ENCODE measurements around the gene CX3CR1.

DNA sequence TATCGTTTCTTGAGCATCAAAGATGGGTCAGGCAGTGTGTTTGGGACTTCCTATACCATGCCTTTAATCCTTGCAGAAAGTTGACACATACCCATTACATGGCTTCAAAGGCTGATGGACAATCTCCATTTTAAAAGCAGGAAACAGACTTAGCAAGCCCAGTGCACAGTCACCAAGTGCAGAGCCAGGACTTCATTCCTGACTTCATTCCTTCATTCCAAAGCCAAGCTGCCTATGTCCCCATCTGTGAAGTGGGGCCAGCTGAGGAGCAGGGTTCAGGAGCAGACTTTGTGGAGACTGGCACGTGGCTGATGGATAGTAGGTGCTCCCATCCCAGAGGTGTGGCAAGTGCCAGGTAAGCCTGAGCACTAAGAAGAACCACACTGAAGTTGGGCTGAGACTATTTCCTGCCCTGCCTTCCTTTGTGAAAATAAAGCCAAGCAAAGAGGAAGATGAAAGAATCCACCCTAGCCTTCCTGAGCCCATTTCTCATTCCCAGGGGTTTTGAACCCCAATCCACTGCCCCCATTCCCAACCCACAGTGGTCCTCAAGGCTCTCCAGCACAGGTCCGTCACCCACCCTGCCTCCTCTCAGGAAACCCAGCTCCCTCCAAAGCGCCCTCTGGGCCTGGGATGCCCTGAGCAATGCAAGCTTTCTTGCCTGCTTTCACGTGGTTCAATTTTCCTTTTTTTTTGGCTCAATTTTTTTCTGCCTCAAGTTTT, 1.8 kb downstream of the CX3CR1 start:
- TF ChIP-seq EZH2phosphoT487 (conservative IDR thresholded peaks at IDR 0.05; ENCODE audit: low read length): no peak
- TF ChIP-seq, protein P1, sequence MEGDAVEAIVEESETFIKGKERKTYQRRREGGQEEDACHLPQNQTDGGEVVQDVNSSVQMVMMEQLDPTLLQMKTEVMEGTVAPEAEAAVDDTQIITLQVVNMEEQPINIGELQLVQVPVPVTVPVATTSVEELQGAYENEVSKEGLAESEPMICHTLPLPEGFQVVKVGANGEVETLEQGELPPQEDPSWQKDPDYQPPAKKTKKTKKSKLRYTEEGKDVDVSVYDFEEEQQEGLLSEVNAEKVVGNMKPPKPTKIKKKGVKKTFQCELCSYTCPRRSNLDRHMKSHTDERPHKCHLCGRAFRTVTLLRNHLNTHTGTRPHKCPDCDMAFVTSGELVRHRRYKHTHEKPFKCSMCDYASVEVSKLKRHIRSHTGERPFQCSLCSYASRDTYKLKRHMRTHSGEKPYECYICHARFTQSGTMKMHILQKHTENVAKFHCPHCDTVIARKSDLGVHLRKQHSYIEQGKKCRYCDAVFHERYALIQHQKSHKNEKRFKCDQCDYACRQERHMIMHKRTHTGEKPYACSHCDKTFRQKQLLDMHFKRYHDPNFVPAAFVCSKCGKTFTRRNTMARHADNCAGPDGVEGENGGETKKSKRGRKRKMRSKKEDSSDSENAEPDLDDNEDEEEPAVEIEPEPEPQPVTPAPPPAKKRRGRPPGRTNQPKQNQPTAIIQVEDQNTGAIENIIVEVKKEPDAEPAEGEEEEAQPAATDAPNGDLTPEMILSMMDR (IDR thresholded peaks at IDR 0.05; ENCODE audit: insufficient read depth, low read length, poor library complexity, severe bottlenecking): no peak

Measured in SU-DHL-6 (cell line).